GM21825 (cell line): ENCODE results near the gene CDPF1.

Experiments
- ATAC-seq: cut with Tn5 transposase; IDR thresholded peaks from one replicate; pipeline ENCODE4 v1.9.1; 2021; ENCODE audit warnings: mild to moderate bottlenecking, moderate library complexity; ENCODE audit not compliant: unreplicated experiment

CDPF1 gene

GRCh38 chr22:46259374-46259773 lies 9.3 kb upstream of the CDPF1 start:
- ATAC-seq = no peak

GRCh38 chr22:46256358-46256958 lies 6.4 kb upstream of the CDPF1 start:
- no peak for ATAC-seq

GRCh38 chr22:46251816-46252380 lies 1.8 kb upstream of the CDPF1 start:
- no peak for ATAC-seq

GRCh38 chr22:46251266-46251665 lies 1.2 kb upstream of the CDPF1 start:
- ATAC-seq = no peak

GRCh38 chr22:46250783-46251125 lies 661 bp upstream of the CDPF1 start:
- ATAC-seq = no peak

GRCh38 chr22:46247443-46247975 lies 2.6 kb downstream of the CDPF1 start:
- no peak for ATAC-seq

GRCh38 chr22:46246178-46246577 lies 3.9 kb downstream of the CDPF1 start:
- no peak for ATAC-seq

GRCh38 chr22:46245511-46245910 lies 4.6 kb downstream of the CDPF1 start:
- ATAC-seq = no peak

- no peak for ATAC-seq
Measured at GRCh38 chr22:46244771-46245170, 5.3 kb downstream of the CDPF1 start.

GRCh38 chr22:46242076-46242475 lies 8.0 kb downstream of the CDPF1 start:
- no peak for ATAC-seq

- no peak for ATAC-seq
Measured at GRCh38 chr22:46241396-46242007, 8.6 kb downstream of the CDPF1 start.

GRCh38 chr22:46240907-46241306 lies 9.2 kb downstream of the CDPF1 start:
- no peak for ATAC-seq

- no peak for ATAC-seq
Measured at GRCh38 chr22:46240506-46240905, 9.6 kb downstream of the CDPF1 start.

- ATAC-seq = no peak
Measured at GRCh38 chr22:46240073-46240472, 10.0 kb downstream of the CDPF1 start.

GRCh38 chr22:46239261-46240048 lies 10.6 kb downstream of the CDPF1 start:
- no peak for ATAC-seq

GRCh38 chr22:46238541-46238940 lies 11.6 kb downstream of the CDPF1 start:
- no peak for ATAC-seq

- no peak for ATAC-seq
Measured at GRCh38 chr22:46237453-46238124, 12.5 kb downstream of the CDPF1 start.

GRCh38 chr22:46234969-46235368 lies 15.1 kb downstream of the CDPF1 start:
- ATAC-seq = no peak

GRCh38 chr22:46233231-46233630 lies 16.9 kb downstream of the CDPF1 start:
- no peak for ATAC-seq

- ATAC-seq = no peak
Measured at GRCh38 chr22:46230262-46230901, 19.7 kb downstream of the CDPF1 start.

GRCh38 chr22:46229701-46230100 lies 20.4 kb downstream of the CDPF1 start:
- ATAC-seq = no peak
